Hematopoietic multipotent progenitor cell treated with erythropoietin and hydrocortisone succinate and interleukin-3 and kit ligand, for 17 days (in vitro differentiated cells): ENCODE data around the gene ADAR.

Experiments used
- DNase-seq: peaks from one replicate; pipeline ENCODE4 v3.0.0-alpha.2; 2015; ENCODE audit warnings: low spot score

ADAR gene

DNA sequence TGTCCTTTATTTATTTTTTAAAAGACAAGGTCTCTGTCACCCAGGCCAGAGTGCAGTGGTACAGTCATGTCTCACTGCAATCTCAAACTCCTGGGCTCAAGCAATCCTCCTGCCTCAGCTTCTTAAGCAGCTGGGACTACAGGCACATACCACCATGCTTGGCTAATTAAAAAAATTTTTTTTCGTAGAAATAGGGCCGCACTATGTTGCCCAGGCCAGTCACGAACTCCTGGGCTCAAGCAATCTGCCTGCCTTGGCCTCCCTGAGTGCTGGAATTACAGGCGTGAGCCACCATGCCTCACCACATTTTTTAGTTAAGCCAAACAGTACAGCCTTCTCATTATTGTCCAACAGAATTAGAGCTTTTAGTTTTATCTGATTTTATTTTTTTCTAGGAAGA lies 7.4 kb upstream of the ADAR start:
- DNase-seq: no peak

DNA sequence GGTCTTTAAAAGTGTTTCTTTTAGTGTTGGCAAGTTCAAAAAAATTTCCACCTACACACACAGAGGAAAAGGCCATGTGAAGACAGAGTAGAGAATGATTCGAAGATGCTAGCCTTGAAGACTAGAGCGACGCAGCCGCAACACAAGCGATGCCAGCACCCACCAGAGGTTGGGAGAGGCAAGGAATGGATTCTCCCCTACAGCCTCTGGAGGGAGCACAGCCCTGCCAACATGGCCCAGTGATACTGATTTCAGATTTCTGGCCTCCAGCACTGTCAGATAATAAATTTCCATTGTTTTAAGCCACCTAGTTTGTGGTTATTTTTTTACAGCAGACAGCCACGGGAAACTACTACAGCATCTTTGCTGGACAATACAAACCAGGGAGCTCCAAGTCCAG lies 6.9 kb upstream of the ADAR start:
- no peak for DNase-seq

DNA sequence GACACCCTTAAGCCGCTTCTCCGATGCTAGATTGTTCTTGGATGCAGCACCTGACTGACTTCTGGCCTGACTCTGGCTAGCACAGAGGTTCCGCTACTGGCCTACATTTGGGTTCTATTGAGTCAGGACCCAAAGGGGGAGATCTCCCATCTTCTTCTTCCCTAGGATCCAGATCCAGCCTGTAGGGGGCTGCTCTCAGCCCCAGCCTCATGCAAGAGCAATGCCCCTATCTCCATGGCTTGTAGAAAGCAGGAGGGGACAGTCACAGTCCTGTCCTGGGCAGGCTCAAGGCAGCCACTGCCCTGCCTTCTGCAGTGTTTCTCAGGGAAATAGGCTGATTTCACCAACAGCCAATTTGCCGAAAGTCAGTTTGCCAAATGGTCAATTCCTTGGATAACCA lies 6.3 kb upstream of the ADAR start:
- no peak for DNase-seq

DNA sequence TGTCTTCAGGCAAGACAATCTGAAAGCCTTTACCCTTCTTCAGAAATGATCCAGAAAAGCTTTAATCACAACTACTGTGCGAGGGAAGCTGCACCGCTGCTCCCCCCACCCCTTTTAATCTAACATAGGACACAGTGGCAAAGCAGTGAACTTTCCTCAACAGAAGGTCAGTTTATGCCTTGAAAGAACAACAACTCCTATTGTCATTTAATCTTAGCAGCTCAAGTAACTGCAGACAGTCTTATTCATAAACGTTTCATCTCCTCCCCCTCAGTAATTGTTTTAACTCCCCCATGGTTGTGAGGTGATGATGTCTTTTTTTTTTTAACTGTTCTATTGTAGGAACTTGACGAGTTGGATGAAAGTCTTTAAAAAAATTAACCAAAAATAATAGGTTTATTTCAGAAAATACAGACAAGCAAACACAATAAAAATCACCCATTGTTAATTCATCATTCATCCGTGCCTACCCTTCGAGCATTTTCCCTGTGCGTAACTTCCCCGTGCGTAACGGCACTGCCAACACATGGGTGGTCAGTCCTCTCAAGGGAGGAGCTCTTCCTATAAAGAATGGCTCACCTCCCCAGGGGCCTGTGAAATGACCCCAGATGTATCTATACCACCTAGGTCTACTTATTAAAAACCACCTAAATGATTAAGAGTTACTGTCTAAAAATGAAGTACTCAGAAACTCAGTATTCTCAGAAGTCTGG lies 3.3 kb upstream of the ADAR start:
- no peak for DNase-seq

DNA sequence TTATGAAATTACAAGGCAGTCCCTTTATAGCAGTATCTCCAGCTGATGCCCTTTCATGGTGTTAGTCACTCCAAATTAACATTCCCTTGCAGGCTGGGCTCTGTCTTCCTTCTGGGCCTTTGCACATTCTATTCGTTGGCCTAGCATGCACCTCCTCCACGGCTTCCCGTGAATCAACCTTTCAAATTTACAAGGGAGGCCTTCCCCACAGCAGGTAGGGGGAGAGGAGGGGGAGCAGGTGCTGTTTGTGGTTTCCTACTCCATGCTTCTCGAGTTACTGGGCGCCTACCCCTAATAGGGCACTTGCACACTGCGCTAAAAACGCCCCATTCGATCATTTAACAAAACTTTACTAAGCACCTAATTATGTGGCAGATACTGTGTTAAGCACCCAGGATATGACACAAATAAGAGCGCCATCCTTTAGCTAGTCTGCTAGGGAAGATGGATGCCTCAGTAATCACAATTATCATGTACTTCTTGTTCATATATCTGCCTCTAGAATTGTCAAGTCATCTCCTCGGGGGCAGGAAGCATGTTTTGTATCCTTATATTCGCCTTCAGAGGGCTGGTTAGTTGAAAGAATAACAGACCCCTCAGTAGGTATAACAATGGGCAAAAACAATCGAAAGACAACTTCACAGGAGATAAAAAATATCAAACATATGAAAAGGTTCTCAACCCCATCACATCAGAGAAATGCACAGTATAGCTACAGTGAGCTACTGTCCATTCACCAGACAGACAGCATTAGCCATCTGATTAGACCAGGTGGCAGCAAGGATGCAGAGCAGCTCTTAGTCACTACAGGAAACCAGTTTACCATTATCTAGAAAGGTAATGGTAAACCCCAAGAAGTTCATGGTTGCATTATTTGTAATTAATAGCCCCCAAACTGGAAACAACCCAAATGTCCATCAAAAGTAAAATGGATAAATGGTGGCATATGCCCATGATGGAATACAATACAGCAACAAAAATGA lies 1.7 kb upstream of the ADAR start:
- no peak for DNase-seq

DNA sequence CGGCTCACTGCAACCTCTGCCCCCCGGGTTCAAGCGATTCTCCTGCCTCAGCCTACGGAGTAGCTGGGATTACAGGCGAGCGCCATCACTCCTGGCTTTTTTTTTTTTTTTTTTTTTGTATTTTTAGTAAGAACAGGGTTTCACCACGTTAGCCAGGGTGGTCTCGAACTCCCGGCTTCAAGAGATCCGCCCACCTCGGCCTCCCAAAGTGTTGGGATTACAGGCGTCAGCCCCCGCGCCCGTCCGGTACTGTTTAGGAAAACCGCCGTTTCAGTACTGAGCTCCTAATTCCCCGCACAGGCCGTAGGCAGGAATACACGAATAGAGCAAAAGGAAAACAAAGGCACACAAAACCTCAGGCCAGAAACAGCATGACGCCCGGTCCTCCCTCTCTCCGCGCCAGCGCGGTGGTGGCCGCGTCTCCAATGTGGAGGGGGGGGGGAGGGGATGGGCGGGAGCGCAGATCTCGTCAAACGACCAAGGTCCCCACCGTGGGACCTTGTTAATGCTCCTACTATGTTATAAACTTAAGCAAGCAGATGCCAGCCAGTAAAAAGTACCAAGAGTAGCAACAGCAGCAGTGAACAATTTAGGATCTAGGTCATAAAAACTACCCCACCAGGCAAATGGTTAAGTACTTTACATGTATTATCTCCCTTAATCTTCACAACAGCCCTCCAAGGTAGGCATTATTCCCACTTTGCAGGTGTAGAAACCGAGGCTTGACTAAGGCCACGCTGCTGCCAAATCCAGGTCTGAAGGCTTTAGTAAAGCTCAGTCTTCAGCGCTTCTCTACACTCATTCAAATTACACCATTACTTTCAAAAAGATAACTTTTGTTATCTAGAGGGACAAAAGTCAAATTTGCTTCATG lies 648 bp upstream of the ADAR start:
- DNase-seq: peak; percentile 31

DNA sequence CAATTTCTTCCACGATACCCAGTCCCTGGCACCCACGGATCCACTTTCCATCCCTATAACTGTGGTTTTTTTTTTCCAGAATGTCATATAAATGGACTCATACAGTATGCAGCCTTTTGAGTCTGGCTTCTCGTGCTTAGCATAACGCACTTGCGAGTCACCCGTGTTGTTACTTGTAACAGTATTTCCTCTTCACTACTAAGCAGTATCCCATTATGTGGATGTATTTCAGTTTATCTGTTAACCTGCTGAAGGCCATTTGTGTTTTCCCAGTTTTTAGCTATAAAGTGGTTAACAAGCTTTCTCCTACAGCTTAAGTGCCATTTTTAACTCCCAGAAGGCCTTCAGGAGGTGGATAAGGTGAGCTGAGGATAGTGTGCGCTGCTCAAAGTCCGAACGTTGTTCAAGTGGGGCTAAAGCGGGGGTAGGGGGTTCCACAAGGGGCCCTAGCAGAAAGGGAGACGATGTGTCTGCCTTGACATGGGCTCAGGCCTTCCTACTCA lies 829 bp downstream of the ADAR start:
- no peak for DNase-seq

DNA sequence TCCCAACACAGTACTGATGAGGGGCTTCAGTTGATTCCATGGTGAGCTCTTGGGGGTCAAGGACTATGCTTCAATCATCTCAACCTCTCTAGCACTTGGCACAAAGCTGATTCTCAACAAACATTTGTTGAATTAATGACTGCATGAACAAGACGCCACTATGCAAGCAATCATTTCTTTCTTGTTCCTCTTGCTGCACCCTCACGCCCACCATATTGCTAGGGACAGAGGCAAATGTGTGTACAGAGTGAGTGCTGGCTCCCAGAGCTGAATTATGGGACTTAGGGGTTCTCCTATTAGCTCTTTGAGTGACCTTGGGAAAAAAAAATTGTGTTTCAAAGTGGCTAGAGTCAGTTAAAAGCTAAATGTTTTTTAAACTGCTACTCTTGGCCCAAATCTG lies 2.5 kb downstream of the ADAR start:
- DNase-seq: no peak

DNA sequence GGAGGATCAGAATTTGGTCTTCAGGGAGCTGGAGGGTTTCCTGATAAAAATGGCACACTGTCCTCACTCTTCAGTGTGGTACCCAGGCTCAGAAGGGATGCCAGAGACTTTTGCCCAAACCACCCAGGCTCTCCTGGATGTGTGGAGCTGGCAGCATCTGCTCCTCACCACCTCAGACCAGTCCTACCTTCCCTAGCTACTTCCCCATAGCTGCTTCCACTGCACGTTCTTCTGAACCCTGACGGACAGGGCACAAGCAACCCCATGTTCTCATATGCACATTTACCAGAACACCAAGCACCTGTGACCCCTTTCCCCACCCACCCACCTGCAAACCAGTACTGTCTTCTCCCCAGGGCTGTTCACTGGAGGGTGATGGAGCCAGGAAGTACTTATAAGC lies 4.7 kb downstream of the ADAR start:
- DNase-seq: no peak

DNA sequence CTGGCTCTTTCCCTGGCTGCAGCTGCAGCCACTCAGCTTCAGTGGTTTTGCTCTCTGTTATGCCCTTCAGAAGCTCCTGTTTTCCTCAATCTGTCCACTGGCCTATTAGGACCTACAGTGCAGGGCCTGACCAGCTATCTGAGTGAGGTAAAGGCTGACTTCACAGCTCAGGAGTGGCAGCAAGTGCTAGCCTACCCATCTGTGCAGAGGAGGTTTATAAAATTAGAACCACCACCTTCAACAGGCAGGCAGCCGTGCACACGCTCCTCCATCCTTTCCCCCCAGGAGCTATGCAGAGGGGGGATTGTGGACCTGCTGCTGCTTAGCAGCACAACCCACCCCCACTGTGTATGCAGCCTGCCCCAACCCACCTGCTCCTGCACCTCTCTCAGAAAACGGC lies 8.3 kb downstream of the ADAR start:
- DNase-seq: no peak

DNA sequence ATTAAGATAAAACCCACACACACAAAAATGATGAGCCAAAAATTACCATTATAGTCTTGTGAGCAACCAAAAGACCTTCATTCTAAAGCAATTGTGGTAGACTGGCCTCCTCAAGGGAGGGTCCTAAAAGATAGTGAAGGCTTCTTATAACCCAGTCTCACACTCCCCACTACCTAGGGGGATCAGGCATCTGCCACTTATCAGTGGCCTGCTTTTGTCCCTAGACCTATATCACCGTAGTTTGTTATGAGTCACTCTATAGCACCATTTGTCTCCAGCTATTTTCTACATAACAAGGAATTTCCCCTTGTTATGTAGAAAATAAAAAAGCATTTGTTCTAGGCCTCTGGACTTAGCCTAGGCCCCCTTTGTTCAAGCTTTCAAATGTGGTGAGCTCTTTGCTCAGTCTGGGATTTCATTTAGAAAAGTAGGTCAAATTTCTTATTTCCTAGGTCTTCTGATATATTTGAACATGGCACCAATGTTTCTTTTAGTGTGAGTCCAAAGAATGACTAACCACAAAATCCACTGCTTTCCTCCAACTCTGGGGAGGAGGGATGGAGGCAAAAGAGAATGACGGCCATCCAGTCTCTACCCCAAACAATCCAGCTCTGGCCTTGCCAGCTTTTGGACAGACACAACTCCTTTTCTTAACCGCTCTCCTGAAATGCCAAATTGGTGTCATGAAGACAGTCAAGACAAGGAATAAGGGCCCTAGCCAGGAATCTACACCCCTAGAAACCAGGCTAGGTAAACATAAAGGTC lies 8.9 kb downstream of the ADAR start:
- DNase-seq: no peak

DNA sequence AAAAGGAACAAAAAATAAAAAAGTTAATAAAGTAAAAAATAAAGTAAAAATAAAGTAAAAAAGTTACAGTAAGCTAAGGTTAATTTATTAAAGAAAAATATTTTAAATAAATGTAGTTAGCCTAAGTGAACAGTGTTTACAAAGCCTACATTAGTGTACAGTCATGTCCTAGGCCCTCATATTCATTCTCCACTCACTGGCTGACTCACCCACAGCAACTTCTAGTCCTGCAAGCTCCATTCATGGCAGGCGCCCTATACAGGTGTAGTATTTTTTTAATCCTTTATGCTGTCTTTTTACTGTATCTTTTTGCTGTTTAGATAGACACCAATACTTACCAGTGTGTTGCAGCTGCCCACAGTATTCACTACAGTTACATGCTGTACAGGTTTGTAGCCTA lies 12.4 kb downstream of the ADAR start:
- no peak for DNase-seq

DNA sequence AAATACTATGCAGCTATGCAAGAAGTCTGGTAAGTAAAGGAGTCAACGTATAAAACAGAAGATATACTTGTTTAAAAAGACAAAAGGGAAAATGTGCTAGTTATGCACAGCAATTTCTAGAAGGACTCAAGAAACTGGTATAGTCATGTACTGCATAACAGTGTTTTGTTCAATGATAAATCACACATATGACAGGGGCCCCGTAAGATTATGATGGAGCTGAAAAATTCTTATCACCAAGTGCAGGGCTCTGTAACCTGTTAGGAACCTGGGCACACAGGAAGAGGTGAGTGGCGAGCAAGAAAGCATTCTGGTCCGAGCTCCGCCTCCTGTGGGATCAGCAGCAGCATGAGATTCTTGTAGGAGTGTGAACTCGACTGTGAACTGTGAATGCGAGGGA lies 13.2 kb downstream of the ADAR start:
- no peak for DNase-seq

DNA sequence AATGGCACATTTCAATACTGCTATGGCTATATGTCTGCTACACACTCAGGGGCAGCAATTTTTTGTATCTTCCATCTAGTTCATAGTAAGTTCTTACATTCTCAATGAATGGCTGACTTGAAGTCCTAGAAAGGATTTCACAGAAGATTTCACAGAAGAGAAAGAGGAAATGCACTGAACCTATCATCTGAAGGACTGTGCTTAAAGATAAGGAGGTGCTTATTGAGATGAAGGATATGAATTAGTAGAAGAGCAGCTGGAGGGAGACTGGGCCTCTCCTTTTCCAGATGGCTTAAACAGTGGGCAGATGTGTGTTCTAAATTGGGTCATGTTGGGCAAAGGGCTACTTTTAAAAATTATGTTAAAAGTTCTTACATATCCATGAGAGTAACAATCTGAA lies 14.6 kb downstream of the ADAR start:
- no peak for DNase-seq

DNA sequence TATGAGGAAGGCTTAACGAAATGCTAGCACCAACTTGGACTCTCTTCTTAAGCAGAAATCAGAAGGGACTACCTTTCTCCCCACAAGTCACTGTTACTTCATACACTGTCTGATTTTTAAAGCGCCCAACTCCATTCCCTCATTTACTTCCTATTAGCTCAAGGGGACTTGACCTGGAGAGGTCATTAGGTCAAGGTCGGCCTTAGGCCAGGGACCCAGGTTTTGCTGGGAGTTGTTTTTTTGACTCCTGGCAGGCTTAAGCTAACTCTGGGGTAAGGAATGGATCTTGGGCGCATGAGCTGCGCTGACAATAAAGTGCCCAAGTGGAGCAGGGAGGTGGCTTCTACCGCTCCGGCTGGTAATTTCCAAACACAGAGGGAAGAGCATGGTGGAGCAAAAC lies 16.8 kb downstream of the ADAR start:
- DNase-seq: no peak

DNA sequence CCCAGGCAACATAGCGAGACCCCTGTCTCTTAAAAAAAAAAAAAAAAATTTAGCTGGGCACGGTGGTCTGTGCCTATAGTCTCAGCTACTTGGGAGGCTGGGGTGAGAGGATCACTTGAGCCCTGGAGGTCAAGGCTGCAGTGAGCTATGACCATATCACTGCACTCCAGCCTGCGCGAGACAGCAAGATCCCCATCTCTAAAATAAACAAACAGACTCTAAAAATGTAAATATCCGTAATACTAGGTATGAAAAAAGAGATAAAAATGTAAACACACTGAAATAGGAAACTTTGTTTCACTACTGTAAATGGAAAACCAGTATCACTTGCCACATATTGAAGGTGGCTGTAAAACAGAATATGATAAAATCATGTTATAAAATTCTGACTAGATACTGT lies 17.2 kb downstream of the ADAR start:
- no peak for DNase-seq

DNA sequence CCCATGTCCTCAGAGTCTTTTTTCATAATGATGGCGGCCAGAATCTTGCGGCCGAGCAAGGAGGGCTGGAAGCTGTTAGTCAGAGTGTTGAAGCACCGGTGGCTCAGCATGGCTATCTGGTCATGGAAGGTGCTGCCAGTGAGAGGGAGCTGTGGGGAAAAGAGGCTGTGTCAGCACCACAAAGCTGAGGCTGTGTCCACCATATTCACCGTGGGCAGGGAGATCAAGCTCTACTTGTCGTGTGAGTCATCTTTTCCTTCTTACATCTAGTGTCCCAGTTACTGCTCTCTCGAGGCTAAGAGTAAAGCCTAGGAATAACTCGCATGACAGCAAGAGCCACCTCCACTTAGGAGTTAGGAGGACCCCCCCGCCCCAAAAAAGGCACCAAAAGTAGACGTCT lies 18.2 kb downstream of the ADAR start:
- DNase-seq: no peak

DNA sequence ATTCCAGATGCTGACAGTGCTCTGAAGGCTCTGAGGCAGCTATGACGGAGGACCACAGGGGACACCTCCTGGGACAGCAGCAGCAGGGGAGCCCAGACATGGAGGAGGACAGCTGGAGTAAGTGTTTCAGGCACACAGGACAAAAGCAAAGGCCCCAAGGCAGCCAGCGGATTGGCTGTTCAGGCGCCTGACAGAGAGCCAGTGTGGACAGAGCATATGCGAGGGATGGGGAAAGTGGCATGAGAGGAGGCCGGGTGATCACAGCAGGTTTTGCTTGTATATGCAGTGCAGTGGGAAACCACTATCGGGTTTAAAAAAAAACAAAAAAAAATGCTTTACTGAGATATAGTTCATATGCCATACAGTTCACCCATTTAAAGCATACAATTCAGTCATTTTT lies 21.3 kb downstream of the ADAR start:
- DNase-seq: no peak

DNA sequence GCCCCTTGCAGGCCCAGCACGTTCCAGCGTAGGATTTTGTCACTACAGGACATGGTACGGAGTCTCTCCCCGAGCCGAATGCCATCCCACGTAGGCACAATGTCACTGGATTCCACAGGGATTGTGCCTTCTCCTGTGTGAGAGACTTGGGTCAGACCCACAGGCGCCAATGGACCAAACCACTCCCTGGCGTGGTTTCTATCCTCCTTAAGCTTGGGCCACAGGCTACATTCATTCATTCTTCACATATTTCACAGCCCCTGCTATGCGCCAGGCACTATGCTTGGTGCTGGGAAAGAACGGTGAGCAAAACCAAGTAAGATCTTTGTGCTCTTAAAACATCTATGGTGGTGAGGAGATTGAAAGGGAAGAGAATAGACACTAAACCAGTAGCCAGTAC lies 21.8 kb downstream of the ADAR start:
- DNase-seq: no peak

DNA sequence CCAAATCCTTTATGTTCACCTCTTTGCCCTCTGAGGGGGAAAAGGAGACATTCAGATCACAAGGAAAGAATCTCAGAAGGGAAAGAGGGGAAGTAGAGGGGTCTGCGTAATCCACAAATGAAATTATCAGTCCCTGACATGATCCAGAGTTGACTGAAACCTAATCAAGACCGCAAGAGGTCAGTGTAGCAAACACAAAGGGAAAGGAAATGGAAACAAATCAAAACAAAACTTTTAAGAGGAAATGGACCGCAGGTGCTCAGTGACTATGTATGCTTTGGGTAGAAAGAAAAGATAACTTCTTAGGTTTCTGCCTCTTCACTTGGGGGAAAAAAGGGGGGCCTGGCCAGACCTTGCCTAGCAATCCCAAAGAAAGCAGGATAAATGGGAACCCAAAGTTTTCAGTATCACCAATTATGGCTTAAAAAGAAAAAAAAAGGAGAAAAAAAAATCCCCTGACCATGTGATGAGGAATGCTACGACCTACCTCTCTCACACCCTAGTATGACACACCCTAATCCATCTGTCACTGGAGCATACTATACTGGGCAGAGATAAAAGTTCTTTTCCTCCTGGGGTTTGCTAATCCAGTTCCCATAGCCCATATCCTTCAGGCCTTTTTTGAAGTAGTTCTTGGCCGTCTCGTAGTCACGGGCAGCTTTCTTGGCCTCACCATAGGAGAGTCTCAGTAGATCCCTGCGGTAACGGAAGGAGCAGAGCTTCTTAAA lies 23.6 kb downstream of the ADAR start:
- no peak for DNase-seq

DNA sequence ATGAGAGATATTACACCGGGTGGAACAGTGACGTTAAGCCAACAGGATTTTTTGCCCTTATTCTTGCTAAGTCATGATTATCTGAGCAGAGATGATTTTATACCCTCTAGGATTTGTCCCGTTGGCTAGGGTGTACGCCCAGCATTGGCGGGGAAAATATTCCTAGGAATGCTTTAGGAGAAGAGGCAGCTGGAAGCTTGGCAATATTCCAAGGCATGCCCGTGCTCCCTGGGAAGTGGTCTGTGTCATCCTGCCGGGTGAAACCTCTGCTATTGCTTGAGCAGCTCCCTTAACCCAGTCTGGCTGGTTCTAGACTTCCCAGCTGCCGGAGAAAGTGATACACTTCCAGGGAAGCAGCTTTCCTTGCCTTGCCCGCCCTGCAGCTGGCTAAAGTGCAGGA lies 24.2 kb downstream of the ADAR start:
- no peak for DNase-seq
